ENCODE results near the gene MAST1.
"Not testable (repeated sequence)": the region's sequence is repeated elsewhere in the genome, so short reads cannot be mapped to it uniquely, and the experiment has no call there.

The MAST1 gene

GRCh38 chr19:12884926-12885748, 46.8 kb downstream of the MAST1 start:
- H3K4me3 ChIP-seq (ENCODE audit: low read depth, low read length) = peak overlapping the region; percentile 36
- H3K4me1 ChIP-seq = no peaks in the 10 kb centered on the region; the same call in 1 of the 2 replicates
- peak; percentile 49 for TF ChIP-seq CTCF (IDR thresholded peaks at IDR 0.05; ENCODE audit: low read depth, low read length)
- no peaks in the 10 kb centered on the region for H3K36me3 ChIP-seq
- peaks cover 13% of the 10 kb centered on the region for H3K27me3 ChIP-seq
- peaks cover 11% of the 10 kb centered on the region for H3K9me3 ChIP-seq
- peak; percentile 69 for DNase-seq

- Histone ChIP-seq H3K36me3 (no peaks in the 10 kb centered on the region), H3K4me1 (no peaks in the 10 kb centered on the region; the same call in 1 of the 2 replicates), H3K9me3 (peaks cover 11% of the 10 kb centered on the region), H3K4me3 (ENCODE audit: low read depth, low read length) (peak overlapping the region; percentile 36), H3K27me3 (peaks cover 13% of the 10 kb centered on the region)
- no peak for TF ChIP-seq CTCF (IDR thresholded peaks at IDR 0.05; ENCODE audit: low read depth, low read length)
- DNase-seq = peak; percentile 36
These were observed 47.7 kb downstream of the MAST1 start for GRCh38 chr19:12885749-12886650.

- H3K9me3 ChIP-seq = peaks cover 11% of the 10 kb centered on the region
- no peak overlapping the region for H3K4me3 ChIP-seq (ENCODE audit: low read depth, low read length)
- DNase-seq = no peak
- TF ChIP-seq CTCF (IDR thresholded peaks at IDR 0.05; ENCODE audit: low read depth, low read length) = no peak
- no peaks in the 10 kb centered on the region for H3K36me3 ChIP-seq
- H3K4me1 ChIP-seq = no peaks in the 10 kb centered on the region; the same call in 1 of the 2 replicates
- H3K27me3 ChIP-seq = peaks cover 13% of the 10 kb centered on the region
These were observed 48.3 kb downstream of the MAST1 start for GRCh38 chr19:12886651-12886968.

GRCh38 chr19:12886969-12887747, 48.8 kb downstream of the MAST1 start, which contains the start of gene KLF1:
KLF1 (minus strand) TSS chr19:12887201; CDS start chr19:12887140, 61 bp downstream.
- Histone ChIP-seq H3K4me3 (ENCODE audit: low read depth, low read length) (peak within 1 kb of the TSS; percentile 36), H3K4me1 (no peaks in the 10 kb centered on the region; the same call in 1 of the 2 replicates), H3K36me3 (no peaks in the 10 kb centered on the region), H3K9me3 (peaks cover 11% of the 10 kb centered on the region), H3K27me3 (peaks cover 13% of the 10 kb centered on the region)
- TF ChIP-seq CTCF (IDR thresholded peaks at IDR 0.05; ENCODE audit: low read depth, low read length) = no peak
- DNase-seq = no peak

- no peaks in the 10 kb centered on the region; the same call in 1 of the 2 replicates for H3K4me1 ChIP-seq
- H3K9me3 ChIP-seq = peaks cover 11% of the 10 kb centered on the region
- no peaks in the 10 kb centered on the region for H3K36me3 ChIP-seq
- no peak overlapping the region for H3K4me3 ChIP-seq (ENCODE audit: low read depth, low read length)
- TF ChIP-seq CTCF (IDR thresholded peaks at IDR 0.05; ENCODE audit: low read depth, low read length) = no peak
- peaks cover 13% of the 10 kb centered on the region for H3K27me3 ChIP-seq
- no peak for DNase-seq
These were observed 49.8 kb downstream of the MAST1 start for GRCh38 chr19:12888006-12888603.

GRCh38 chr19:12890299-12890786, 52.0 kb downstream of the MAST1 start:
- H3K4me1 ChIP-seq, DNase-seq, H3K9me3 ChIP-seq, H3K36me3 ChIP-seq, H3K27me3 ChIP-seq: not testable (repeated sequence)
- peak overlapping the region; percentile 39 for H3K4me3 ChIP-seq (ENCODE audit: low read depth, low read length)

Data from BE2C (cell line).